ENCODE measurements around the gene NIPA2. TPM values are rescaled to one million over a fixed set of nuclear protein-coding genes. Genes with fewer than 3 reads are reported as not detected.

NIPA2 gene
- total and polyA plus RNA-seq, 4 donors: 11.7 to 31.6 (median 20.9) TPM

- Histone ChIP-seq H3K36me3 (ENCODE audit: control insufficient read depth in 4 of 4, insufficient read depth in 3 of 4, low read depth in 1 of 4, low read length in 3 of 4) (peaks cover 3 to 46% (median 14%) of the 10 kb centered on the region in 4 donors), H3K9me3 (ENCODE audit: control insufficient read depth in 4 of 4, low read length in 3 of 4) (no peaks in the 10 kb centered on the region), H3K4me3 (ENCODE audit: low read depth in 1 of 3, low read length in 3 of 3) (no peak overlapping the region), H3K9ac (ENCODE audit: low read depth in 1 of 2, low read length in 2 of 2) (no peak overlapping the region), H3K4me1 (ENCODE audit: control insufficient read depth in 4 of 4, insufficient read depth in 4 of 4, low read length in 3 of 4) (no peaks in the 10 kb centered on the region), H3K27ac (ENCODE audit: low read depth in 1 of 2, low read length in 2 of 2) (no peak overlapping the region), H3K27me3 (ENCODE audit: control insufficient read depth in 4 of 4, insufficient read depth in 4 of 4, low read length in 3 of 4) (no peaks in the 10 kb centered on the region)
- TF ChIP-seq SP1 (IDR thresholded peaks at IDR 0.05) (no peak), HNF4A (conservative IDR thresholded peaks at IDR 0.05) (no peak), RXRA (IDR thresholded peaks at IDR 0.05) (no peak)
- 96% methylated on average over 13 of the region's 13 CpGs for WGBS
- no peak for DNase-seq (ENCODE audit: low spot score)
These were observed 55.4 kb downstream of the NIPA2 start for GRCh38 chr15:22893881-22894280.

DNA sequence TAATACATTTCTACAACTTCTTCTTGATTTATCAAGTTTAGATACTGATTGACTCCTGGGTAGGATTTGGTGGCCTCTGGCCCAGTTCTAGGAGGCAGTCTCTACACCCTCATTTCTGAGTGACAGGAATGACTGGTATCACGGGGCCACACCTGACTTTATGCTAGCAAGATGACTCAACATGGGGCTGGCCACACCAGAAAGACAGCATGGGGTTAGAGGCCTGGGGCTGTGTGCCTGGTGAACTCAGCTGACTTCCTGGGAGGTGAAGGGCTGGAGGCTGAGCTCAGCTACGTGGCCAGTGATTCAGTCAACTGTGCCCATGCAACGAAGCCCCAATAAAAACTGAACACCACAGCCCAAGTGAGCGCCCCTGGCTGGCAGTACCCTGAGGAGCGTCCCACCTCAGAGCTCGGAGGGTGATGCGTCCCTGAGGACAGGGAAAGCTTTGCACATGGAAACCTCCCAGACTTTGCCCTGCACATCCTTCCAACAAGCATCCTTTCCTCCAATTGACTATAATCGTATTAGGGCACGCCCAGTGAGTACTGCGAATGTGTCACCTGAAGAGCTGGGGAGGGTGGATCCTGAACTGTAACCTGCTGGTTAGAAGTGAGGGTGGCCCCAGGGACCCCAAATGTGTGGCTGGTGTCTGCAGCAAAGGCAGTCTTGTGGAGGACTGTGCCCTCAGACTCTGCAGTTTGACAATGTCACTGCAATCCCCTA, 57.2 kb downstream of the NIPA2 start:
- H3K4me3 ChIP-seq (ENCODE audit: low read depth in 1 of 3, low read length in 3 of 3): no peak overlapping the region
- H3K4me1 ChIP-seq (ENCODE audit: control insufficient read depth in 4 of 4, insufficient read depth in 4 of 4, low read length in 3 of 4): no peaks in the 10 kb centered on the region
- TF ChIP-seq GABPA (IDR thresholded peaks at IDR 0.05 in 1 of 2, conservative IDR thresholded peaks at IDR 0.05 in 1 of 2): no peak
- TF ChIP-seq MAX (IDR thresholded peaks at IDR 0.05): no peak
- no peak for TF ChIP-seq HNF4A (conservative IDR thresholded peaks at IDR 0.05)
- no peak for TF ChIP-seq RXRA (IDR thresholded peaks at IDR 0.05)
- no peak for TF ChIP-seq FOXA1 (IDR thresholded peaks at IDR 0.05)
- no peak for TF ChIP-seq SP1 (IDR thresholded peaks at IDR 0.05)
- no peak for TF ChIP-seq HNF4G (IDR thresholded peaks at IDR 0.05)
- no peak overlapping the region for H3K9ac ChIP-seq (ENCODE audit: low read depth in 1 of 2, low read length in 2 of 2)
- H3K36me3 ChIP-seq (ENCODE audit: control insufficient read depth in 4 of 4, insufficient read depth in 3 of 4, low read depth in 1 of 4, low read length in 3 of 4): peaks cover 8 to 54% (median 20%) of the 10 kb centered on the region in 4 donors
- H3K27ac ChIP-seq (ENCODE audit: low read depth in 1 of 2, low read length in 2 of 2): no peak overlapping the region
- H3K9me3 ChIP-seq (ENCODE audit: control insufficient read depth in 4 of 4, low read length in 3 of 4): no peaks in the 10 kb centered on the region
- no peak for DNase-seq (ENCODE audit: low spot score)
- 92% methylated on average over 10 of the region's 10 CpGs for WGBS
- H3K27me3 ChIP-seq (ENCODE audit: control insufficient read depth in 4 of 4, insufficient read depth in 4 of 4, low read length in 3 of 4): no peaks in the 10 kb centered on the region

GRCh38 chr15:22902046-22902445, 63.6 kb downstream of the NIPA2 start:
- H3K4me3 ChIP-seq (ENCODE audit: low read depth in 1 of 3, low read length in 3 of 3): no peak overlapping the region
- H3K4me1 ChIP-seq (ENCODE audit: control insufficient read depth in 4 of 4, insufficient read depth in 4 of 4, low read length in 3 of 4): no peaks in the 10 kb centered on the region
- H3K36me3 ChIP-seq (ENCODE audit: control insufficient read depth in 4 of 4, insufficient read depth in 3 of 4, low read depth in 1 of 4, low read length in 3 of 4): peaks cover 20 to 54% (median 26%) of the 10 kb centered on the region in 4 donors
- no peaks in the 10 kb centered on the region for H3K9me3 ChIP-seq (ENCODE audit: control insufficient read depth in 4 of 4, low read length in 3 of 4)
- no peak overlapping the region for H3K9ac ChIP-seq (ENCODE audit: low read depth in 1 of 2, low read length in 2 of 2)
- 96% methylated on average over 11 of the region's 11 CpGs for WGBS
- DNase-seq (ENCODE audit: low spot score): no peak
- no peaks in the 10 kb centered on the region for H3K27me3 ChIP-seq (ENCODE audit: control insufficient read depth in 4 of 4, insufficient read depth in 4 of 4, low read length in 3 of 4)
- no peak overlapping the region for H3K27ac ChIP-seq (ENCODE audit: low read depth in 1 of 2, low read length in 2 of 2)
- TF ChIP-seq REST (IDR thresholded peaks at IDR 0.05): no peak
- TF ChIP-seq FOXA2 (IDR thresholded peaks at IDR 0.05): no peak
- TF ChIP-seq ZBTB33 (IDR thresholded peaks at IDR 0.05): no peak
- TF ChIP-seq HNF4A (conservative IDR thresholded peaks at IDR 0.05): no peak
- no peak for TF ChIP-seq FOXA1 (IDR thresholded peaks at IDR 0.05)
